HL-60 (cell line): ENCODE data around the gene PDK2.

Experiments used
- DNase-seq, 2 experiments: peaks; one replicate each; pipeline ENCODE4 v3.0.0-alpha.2; 2010 to 2020; ENCODE audit warnings: low read depth in 1 of 2, low spot score in 1 of 2
- H3K27ac ChIP-seq: fragments of 250-450 bp; sonication (Bioruptor Pico); replicated peaks from 2 replicates; pipeline ENCODE4 v1.5.1; 2020; ENCODE audit warnings: mild to moderate bottlenecking, moderate library complexity
- H3K27me3 ChIP-seq: fragments of 250-450 bp; sonication (Bioruptor Pico); 2 replicates; pipeline ENCODE4 v1.5.1; 2021; ENCODE audit warnings: mild to moderate bottlenecking, moderate library complexity; ENCODE audit not compliant: insufficient read depth, poor library complexity, severe bottlenecking
- H3K4me3 ChIP-seq: replicated peaks from 2 replicates; pipeline ENCODE4 v1.5.1; 2011; ENCODE audit warnings: mild to moderate bottlenecking, control low read depth, low read length; ENCODE audit not compliant: insufficient read depth
- CTCF ChIP-seq: IDR thresholded peaks from one replicate; pipeline ENCODE4 v1.5.1; 2011; ENCODE audit warnings: low read length, control low read depth, inconsistent platforms; ENCODE audit not compliant: insufficient read depth
- GABPA ChIP-seq: IDR thresholded peaks from 2 replicates; pipeline ENCODE4 v1.6.1; 2012; ENCODE audit warnings: low read depth
- POLR2AphosphoS5 ChIP-seq: IDR thresholded peaks from 2 replicates; pipeline ENCODE4 v1.6.1; 2012; ENCODE audit warnings: low read depth
- REST ChIP-seq: IDR thresholded peaks from 2 replicates; pipeline ENCODE4 v1.6.1; 2012; ENCODE audit warnings: low read depth; ENCODE audit not compliant: insufficient replicate concordance
- SPI1 ChIP-seq: IDR thresholded peaks from 2 replicates; pipeline ENCODE4 v1.6.1; 2012; ENCODE audit warnings: low read depth, mild to moderate bottlenecking, borderline replicate concordance
- long read RNA-seq: library from polyadenylated mRNA; unstranded; transcript quantifications from one replicate; pipeline ENCODE4 v2.0.0, GENCODE V29; 2020

Gene PDK2
- long read RNA-seq, transcript PDK2-203 (11 exons, 3,440 nt), result major isoform, 80 of 89 reads
- long read RNA-seq, partial matches to known transcripts, result 2 of 89 reads
- long read RNA-seq, other reads (novel, unspliced or antisense), result 5 of 89 reads

GRCh38 chr17:50094753-50095619 is at the start of gene PDK2:
Gene PDK2 (plus strand): TSS chr17:50095351. CDS start chr17:50095436, 85 bp downstream.
- TF ChIP-seq GABPA (no peak), POLR2AphosphoS5 (no peak), REST (no peak), CTCF (no peak), SPI1 (no peak)

GRCh38 chr17:50046179-50046578 is 49.0 kb upstream of the PDK2 start:
- TF ChIP-seq CTCF (no peak), SPI1 (no peak), GABPA (no peak)
- DNase-seq, result no peak
- no peak overlapping the region for H3K27ac ChIP-seq

More at GRCh38 chr17:50094753-50095619, at the start of gene PDK2:
- no peak within 1 kb of the TSS for H3K27ac ChIP-seq
- peaks cover 33% of the 10 kb centered on the region for H3K27me3 ChIP-seq
- peak; percentile 53 to 81 for DNase-seq
- H3K4me3 ChIP-seq, result peak within 1 kb of the TSS; percentile 52

GRCh38 chr17:50046667-50047066 is 48.5 kb upstream of the PDK2 start:
- no peaks in the 10 kb centered on the region for H3K27me3 ChIP-seq
- no peak overlapping the region for H3K4me3 ChIP-seq
- TF ChIP-seq POLR2AphosphoS5 (no peak), GABPA (no peak), CTCF (no peak), SPI1 (no peak), REST (no peak)
- DNase-seq, result no peak
- H3K27ac ChIP-seq, result no peak overlapping the region

More at GRCh38 chr17:50046179-50046578, 49.0 kb upstream of the PDK2 start:
- Histone ChIP-seq H3K4me3 (no peak overlapping the region), H3K27me3 (no peaks in the 10 kb centered on the region)
